HepG2 (cell line): ENCODE data around the gene PSMB3. TPM values are rescaled to one million over a fixed set of nuclear protein-coding genes. Genes with fewer than 3 reads are reported as not detected.
A peak's percentile ranks its signal among the peaks of the same experiment; 100 is the strongest.

Experiments used
- HIC2 ChIP-seq: sonication (generic); formaldehyde crosslinking; IDR thresholded peaks from 2 replicates; pipeline ENCODE4 v1.9.0; 2022; ENCODE audit warnings: low read depth, missing genetic modification reagents
- HMGA1 ChIP-seq: sonication (generic); formaldehyde crosslinking; conservative IDR thresholded peaks from 2 replicates; pipeline ENCODE4 v1.4.0; 2020; ENCODE audit warnings: missing genetic modification reagents
- KMT2B ChIP-seq: IDR thresholded peaks from 2 replicates; pipeline ENCODE4 v1.6.1; 2016; ENCODE audit warnings: missing genetic modification reagents, missing compliant biosample characterization
- MEF2D ChIP-seq: sonication (generic); formaldehyde crosslinking; IDR thresholded peaks from 2 replicates; pipeline ENCODE4 v1.5.1; 2020; ENCODE audit warnings: mild to moderate bottlenecking, missing genetic modification reagents
- RXRA ChIP-seq: sonication (generic); formaldehyde crosslinking; IDR thresholded peaks from 2 replicates; pipeline ENCODE4 v1.5.1; 2020; ENCODE audit warnings: missing genetic modification reagents
- RXRB ChIP-seq: IDR thresholded peaks from 2 replicates; pipeline ENCODE4 v1.6.1; 2016; ENCODE audit warnings: borderline replicate concordance, missing genetic modification reagents, missing compliant biosample characterization
- SALL2 ChIP-seq: sonication (generic); formaldehyde crosslinking; IDR thresholded peaks from 2 replicates; pipeline ENCODE4 v1.8.1; 2023; ENCODE audit warnings: mild to moderate bottlenecking, missing genetic modification reagents, inconsistent platforms
- SOX5 ChIP-seq: IDR thresholded peaks from 2 replicates; pipeline ENCODE4 v1.6.1; 2016; ENCODE audit warnings: borderline replicate concordance
- SRSF4 ChIP-seq: fragments of 200-400 bp; formaldehyde crosslinking; IDR thresholded peaks from one replicate; pipeline ENCODE4 v1.6.1; 2018; ENCODE audit warnings: mild to moderate bottlenecking, low read depth, low read length, moderate library complexity; ENCODE audit not compliant: poor library complexity, severe bottlenecking
- ZBTB34 ChIP-seq: sonication (generic); formaldehyde crosslinking; IDR thresholded peaks from 2 replicates; pipeline ENCODE4 v1.8.0; 2022; ENCODE audit warnings: mild to moderate bottlenecking, missing genetic modification reagents
- ZC3H4 ChIP-seq: sonication (generic); formaldehyde crosslinking; IDR thresholded peaks from 2 replicates; pipeline ENCODE4 v1.4.0; 2020; ENCODE audit warnings: missing genetic modification reagents, borderline replicate concordance
- ZFP36L1 ChIP-seq: sonication (generic); formaldehyde crosslinking; IDR thresholded peaks from 2 replicates; pipeline ENCODE4 v1.8.0; 2022; ENCODE audit warnings: mild to moderate bottlenecking, missing genetic modification reagents, moderate library complexity
- ZNF225 ChIP-seq: sonication (generic); formaldehyde crosslinking; IDR thresholded peaks from 2 replicates; pipeline ENCODE4 v1.4.0; 2020; ENCODE audit warnings: mild to moderate bottlenecking, missing genetic modification reagents
- ZNF331 ChIP-seq: sonication (generic); formaldehyde crosslinking; IDR thresholded peaks from 2 replicates; pipeline ENCODE4 v1.4.0; 2020; ENCODE audit warnings: missing genetic modification reagents
- ZNF598 ChIP-seq: sonication (generic); formaldehyde crosslinking; IDR thresholded peaks from 2 replicates; pipeline ENCODE4 v1.5.1; 2020; ENCODE audit warnings: mild to moderate bottlenecking, missing genetic modification reagents, borderline replicate concordance
- ZNF619 ChIP-seq: sonication (generic); formaldehyde crosslinking; IDR thresholded peaks from 2 replicates; pipeline ENCODE4 v1.4.0; 2020; ENCODE audit warnings: mild to moderate bottlenecking, missing genetic modification reagents
- ZUFSP ChIP-seq: sonication (generic); formaldehyde crosslinking; IDR thresholded peaks from 2 replicates; pipeline ENCODE4 v1.9.0; 2021; ENCODE audit warnings: missing genetic modification reagents, mild to moderate bottlenecking, borderline replicate concordance
- polyA plus RNA-seq, 8 experiments: library from polyadenylated mRNA; depleted of rRNA in 3 of 8; stranded (reverse) in 7 of 8; unstranded in 1 of 8; fragments of >200 nt; fragmentation: Illumina TruSeq in 4 of 8; extraction: Trizol in 4 of 8; gene quantifications; 2 replicates each; pipeline versions ENCODE4 v1.2.1 to v1.2.3, GENCODE V29; 2011 to 2016; ENCODE audit warnings: low read depth in 4 of 8, missing spikeins in 1 of 8, mixed read lengths in 1 of 8; ENCODE audit not compliant: insufficient read depth in 1 of 8
- total RNA-seq, 5 experiments: library from RNA; depleted of rRNA; stranded (reverse); fragments of >200 nt; fragmentation: Illumina TruSeq; extraction: Trizol; gene quantifications; 2 replicates each; pipeline ENCODE4 v1.2.3, GENCODE V29; 2016; ENCODE audit warnings: low read depth in 1 of 5
- TF ChIP-seq, protein P1 (sequence below): sonication (generic); formaldehyde crosslinking; IDR thresholded peaks from 2 replicates; pipeline ENCODE4 v1.4.0; 2020; ENCODE audit warnings: missing genetic modification reagents
- TF ChIP-seq, protein P2 (sequence below): sonication (generic); formaldehyde crosslinking; IDR thresholded peaks from 2 replicates; pipeline ENCODE4 v1.5.0; 2020; ENCODE audit warnings: missing genetic modification reagents
- TF ChIP-seq, protein P3 (sequence below): sonication (generic); formaldehyde crosslinking; conservative IDR thresholded peaks from 2 replicates; pipeline ENCODE4 v1.8.1; 2023; ENCODE audit warnings: missing genetic modification reagents

Gene PSMB3
- total and polyA plus RNA-seq, 2 of the 13 experiments (the other 11 are each of a cell fraction or from before 2014, with no cell fraction given) = 366 to 517 TPM

DNA sequence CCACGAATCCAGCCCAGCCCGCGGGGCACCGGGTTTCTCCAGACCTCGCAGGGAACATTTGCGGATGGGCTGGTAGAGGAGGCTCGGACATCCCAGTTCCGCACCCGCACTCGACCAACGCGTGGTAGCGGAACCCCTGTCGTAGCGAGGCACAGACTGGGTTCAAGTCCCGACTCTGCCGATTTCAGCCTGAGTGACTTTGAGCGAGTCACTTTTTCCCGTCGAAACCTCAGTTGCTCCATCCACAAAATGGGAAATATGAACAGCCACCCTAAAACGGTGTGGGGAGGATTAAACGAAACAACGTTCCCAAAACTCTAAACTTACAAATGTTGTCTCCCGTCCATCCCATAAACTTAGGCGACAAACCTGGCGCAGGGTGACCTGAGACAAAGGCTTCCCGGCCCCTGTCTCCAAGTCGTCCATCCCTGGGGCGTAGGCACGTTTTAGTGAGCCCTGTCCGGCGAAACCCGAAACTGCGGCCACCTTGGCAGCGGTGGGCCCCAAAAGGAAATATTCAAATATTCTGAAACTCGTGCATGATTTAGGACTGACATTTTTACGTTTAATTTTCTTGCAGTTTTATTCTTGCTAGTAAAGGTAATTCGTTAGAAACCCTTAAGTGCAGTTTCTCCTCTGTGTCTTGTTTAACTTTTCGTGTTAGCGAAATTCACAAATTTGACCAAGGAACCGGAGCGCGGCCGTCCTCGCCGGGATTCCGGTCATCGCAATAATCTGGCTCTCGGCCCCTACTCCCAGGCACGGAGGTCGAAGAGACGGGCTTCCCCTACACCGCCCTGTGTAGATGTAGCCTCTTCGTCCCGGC, 49.4 kb upstream of the PSMB3 start (continued):
- TF ChIP-seq ZBTB34 (no peak), SRSF4 (no peak), ZUFSP (CRISPR knock-in tag) (no peak), HMGA1 (no peak), KMT2B (CRISPR knock-in tag) (no peak), SALL2 (no peak), HIC2 (CRISPR knock-in tag) (no peak), ZNF331 (CRISPR knock-in tag) (no peak), ZC3H4 (CRISPR knock-in tag) (peak; percentile 99), ZNF225 (CRISPR knock-in tag) (no peak), RXRA (CRISPR knock-in tag) (no peak), RXRB (CRISPR knock-in tag) (no peak), ZFP36L1 (no peak), MEF2D (CRISPR knock-in tag) (no peak), ZNF598 (0 out of 2 replicates have a peak, but pooled peaks have one; percentile 63), ZNF619 (CRISPR knock-in tag) (no peak), SOX5 (CRISPR knock-in tag) (no peak)
- TF ChIP-seq, protein P1, sequence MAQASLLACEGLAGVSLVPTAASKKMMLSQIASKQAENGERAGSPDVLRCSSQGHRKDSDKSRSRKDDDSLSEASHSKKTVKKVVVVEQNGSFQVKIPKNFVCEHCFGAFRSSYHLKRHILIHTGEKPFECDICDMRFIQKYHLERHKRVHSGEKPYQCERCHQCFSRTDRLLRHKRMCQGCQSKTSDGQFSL (CRISPR knock-in tag) = no peak
- TF ChIP-seq, protein P2, sequence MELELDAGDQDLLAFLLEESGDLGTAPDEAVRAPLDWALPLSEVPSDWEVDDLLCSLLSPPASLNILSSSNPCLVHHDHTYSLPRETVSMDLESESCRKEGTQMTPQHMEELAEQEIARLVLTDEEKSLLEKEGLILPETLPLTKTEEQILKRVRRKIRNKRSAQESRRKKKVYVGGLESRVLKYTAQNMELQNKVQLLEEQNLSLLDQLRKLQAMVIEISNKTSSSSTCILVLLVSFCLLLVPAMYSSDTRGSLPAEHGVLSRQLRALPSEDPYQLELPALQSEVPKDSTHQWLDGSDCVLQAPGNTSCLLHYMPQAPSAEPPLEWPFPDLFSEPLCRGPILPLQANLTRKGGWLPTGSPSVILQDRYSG = no peak
- TF ChIP-seq, protein P3, sequence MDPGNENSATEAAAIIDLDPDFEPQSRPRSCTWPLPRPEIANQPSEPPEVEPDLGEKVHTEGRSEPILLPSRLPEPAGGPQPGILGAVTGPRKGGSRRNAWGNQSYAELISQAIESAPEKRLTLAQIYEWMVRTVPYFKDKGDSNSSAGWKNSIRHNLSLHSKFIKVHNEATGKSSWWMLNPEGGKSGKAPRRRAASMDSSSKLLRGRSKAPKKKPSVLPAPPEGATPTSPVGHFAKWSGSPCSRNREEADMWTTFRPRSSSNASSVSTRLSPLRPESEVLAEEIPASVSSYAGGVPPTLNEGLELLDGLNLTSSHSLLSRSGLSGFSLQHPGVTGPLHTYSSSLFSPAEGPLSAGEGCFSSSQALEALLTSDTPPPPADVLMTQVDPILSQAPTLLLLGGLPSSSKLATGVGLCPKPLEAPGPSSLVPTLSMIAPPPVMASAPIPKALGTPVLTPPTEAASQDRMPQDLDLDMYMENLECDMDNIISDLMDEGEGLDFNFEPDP (CRISPR knock-in tag) = 0 out of 2 replicates have a peak, but pooled peaks have one; percentile 9
